OCI-LY7 (cell line): Measurements from ENCODE around the gene ABR.

Experiments used
- EZH2phosphoT487 ChIP-seq: fragments of 200-600 bp; sonication (generic); IDR thresholded peaks from 2 replicates; pipeline ENCODE4 v1.6.1; 2018; ENCODE audit warnings: low read depth, borderline replicate concordance, mild to moderate bottlenecking, mixed run types, antibody characterized with exemption, low read length, moderate library complexity, mixed read lengths
- TF ChIP-seq, protein P1 (sequence below): fragments of 200-600 bp; sonication (generic); conservative IDR thresholded peaks from 2 replicates; pipeline ENCODE4 v1.5.1; 2014; ENCODE audit warnings: mild to moderate bottlenecking, antibody characterized with exemption, low read length, moderate library complexity, mixed read lengths

DNA sequence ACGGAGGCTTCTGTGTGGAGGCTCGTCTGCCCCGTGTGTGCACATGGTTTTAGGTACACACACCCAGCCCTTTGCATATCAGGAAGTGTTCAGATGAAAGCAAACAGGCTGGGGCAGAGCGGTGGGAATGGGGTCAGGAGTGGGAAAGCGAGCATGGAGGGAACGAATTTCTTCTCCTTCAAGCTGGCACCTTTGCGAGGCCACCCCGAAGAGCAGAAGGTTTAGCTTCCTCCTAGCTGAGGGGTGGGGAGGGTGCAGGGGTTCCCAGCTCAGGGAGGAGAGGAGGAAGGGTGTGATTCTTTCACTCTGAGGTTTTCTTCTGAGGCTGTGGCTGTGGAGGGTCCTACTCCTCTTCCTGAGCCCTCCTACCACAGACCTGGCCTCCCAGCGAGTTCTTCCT lies 83.6 kb downstream of the ABR start:
- TF ChIP-seq, protein P1, sequence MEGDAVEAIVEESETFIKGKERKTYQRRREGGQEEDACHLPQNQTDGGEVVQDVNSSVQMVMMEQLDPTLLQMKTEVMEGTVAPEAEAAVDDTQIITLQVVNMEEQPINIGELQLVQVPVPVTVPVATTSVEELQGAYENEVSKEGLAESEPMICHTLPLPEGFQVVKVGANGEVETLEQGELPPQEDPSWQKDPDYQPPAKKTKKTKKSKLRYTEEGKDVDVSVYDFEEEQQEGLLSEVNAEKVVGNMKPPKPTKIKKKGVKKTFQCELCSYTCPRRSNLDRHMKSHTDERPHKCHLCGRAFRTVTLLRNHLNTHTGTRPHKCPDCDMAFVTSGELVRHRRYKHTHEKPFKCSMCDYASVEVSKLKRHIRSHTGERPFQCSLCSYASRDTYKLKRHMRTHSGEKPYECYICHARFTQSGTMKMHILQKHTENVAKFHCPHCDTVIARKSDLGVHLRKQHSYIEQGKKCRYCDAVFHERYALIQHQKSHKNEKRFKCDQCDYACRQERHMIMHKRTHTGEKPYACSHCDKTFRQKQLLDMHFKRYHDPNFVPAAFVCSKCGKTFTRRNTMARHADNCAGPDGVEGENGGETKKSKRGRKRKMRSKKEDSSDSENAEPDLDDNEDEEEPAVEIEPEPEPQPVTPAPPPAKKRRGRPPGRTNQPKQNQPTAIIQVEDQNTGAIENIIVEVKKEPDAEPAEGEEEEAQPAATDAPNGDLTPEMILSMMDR, result no peak
- no peak for TF ChIP-seq EZH2phosphoT487
